GM12892 (cell line): ENCODE results near the gene FAM124A.

Experiments used
- POLR2A ChIP-seq: IDR thresholded peaks from 2 replicates; pipeline ENCODE4 v1.6.1; 2011; ENCODE audit warnings: low read depth, low read length, control low read depth
- POLR2AphosphoS5 ChIP-seq: IDR thresholded peaks from 2 replicates; pipeline ENCODE4 v1.6.1; 2011; ENCODE audit warnings: low read depth, low read length, control low read depth
- TAF1 ChIP-seq: IDR thresholded peaks from 2 replicates; pipeline ENCODE4 v1.6.1; 2011; ENCODE audit warnings: low read depth, mild to moderate bottlenecking, control low read depth, low read length, borderline replicate concordance

- TF ChIP-seq POLR2A (no peak), TAF1 (no peak), POLR2AphosphoS5 (no peak)
Measured at GRCh38 chr13:51233117-51233826, 11.1 kb downstream of the FAM124A start.
